Fibroblast of the conjunctiva (primary cell): ENCODE data around the gene JAG2.

Experiments
- DNase-seq: peaks from one replicate; pipeline ENCODE4 v3.0.0-alpha.2; 2010; ENCODE audit warnings: low read depth

The JAG2 gene

GRCh38 chr14:105182296-105183020, 13.9 kb upstream of the JAG2 start:
- DNase-seq, result no peak

DNA sequence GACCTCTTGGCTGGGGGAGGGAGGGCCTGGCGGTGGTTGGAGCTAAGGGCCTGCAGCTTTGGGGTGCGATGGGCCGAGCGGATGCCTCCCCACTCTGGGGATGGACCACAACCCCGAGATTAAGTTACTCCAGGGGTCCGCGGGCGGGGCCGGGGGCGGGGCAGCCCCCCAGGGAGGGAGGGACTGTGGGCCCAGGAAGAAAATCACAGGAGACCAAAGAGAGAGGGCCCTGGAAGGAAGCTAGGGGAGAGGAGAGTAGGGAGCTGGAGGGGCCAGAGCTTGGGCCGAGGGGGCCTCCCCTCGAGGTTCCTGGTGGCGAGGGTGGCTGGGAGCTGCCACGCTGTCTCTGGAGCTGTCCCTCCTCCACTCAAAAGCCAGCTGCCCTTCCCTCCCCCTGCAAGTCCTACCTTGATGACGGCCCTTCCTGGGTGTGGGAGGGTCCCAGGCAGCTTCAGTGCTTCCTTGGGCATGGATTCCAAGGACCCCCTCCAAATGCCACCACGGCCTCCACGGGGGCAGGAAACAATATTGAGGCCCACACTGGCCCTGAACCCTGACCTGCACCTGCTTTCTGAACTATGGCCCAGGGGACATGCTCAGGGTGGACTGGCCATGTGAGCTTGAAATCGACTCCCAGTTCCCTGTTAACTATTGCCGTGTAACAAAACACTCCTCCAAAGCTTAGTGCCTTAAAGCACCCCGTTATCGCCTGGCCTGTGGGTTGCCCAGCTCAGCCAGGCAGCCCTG, 13.1 kb upstream of the JAG2 start:
- no peak for DNase-seq

GRCh38 chr14:105180592-105181548, 12.3 kb upstream of the JAG2 start, which contains the start of gene NUDT14:
TSS of gene NUDT14 (minus strand) at chr14:105181312. CDS start at chr14:105181209, 103 bp downstream.
- DNase-seq, result no peak

DNA sequence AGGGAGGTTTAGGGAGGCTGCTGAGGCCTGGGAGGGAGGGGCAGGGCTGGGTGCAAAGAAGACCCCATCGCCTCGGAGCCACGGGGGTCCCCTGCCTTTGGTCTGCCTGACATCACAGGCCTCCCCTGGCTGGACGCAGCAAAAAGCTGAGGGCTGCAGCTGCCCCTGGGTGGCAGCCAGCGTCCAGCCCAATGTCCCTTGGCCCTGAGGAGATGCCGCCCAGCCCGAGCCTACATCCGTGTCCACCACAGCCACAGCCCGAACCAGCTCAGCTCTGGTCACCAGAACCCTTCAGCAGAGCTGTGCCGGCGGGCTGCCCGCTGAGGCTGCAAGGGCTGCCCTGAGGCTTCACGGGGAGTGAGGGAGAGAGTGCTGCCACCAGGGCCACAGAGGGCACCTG, 10.6 kb upstream of the JAG2 start:
- no peak for DNase-seq

DNA sequence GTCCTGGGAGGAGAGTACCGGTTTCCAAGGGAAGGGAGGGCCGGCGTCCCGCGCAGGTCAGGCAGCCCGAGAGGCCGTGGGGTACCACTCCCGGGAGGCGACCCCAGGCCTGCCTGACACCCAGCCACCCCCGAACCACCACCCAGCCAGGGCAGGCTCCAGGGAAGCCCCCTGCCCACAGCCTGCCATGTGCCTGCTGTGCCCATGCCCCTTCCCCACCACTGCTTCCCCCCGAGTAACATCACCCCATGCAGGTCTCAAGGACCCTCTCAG, 10.2 kb upstream of the JAG2 start:
- DNase-seq, result no peak

- DNase-seq, result no peak
Measured at GRCh38 chr14:105178069-105178867, 9.7 kb upstream of the JAG2 start.

- no peak for DNase-seq
Measured at GRCh38 chr14:105177082-105177481, 8.5 kb upstream of the JAG2 start.

GRCh38 chr14:105176513-105176912, 7.9 kb upstream of the JAG2 start:
- no peak for DNase-seq

DNA sequence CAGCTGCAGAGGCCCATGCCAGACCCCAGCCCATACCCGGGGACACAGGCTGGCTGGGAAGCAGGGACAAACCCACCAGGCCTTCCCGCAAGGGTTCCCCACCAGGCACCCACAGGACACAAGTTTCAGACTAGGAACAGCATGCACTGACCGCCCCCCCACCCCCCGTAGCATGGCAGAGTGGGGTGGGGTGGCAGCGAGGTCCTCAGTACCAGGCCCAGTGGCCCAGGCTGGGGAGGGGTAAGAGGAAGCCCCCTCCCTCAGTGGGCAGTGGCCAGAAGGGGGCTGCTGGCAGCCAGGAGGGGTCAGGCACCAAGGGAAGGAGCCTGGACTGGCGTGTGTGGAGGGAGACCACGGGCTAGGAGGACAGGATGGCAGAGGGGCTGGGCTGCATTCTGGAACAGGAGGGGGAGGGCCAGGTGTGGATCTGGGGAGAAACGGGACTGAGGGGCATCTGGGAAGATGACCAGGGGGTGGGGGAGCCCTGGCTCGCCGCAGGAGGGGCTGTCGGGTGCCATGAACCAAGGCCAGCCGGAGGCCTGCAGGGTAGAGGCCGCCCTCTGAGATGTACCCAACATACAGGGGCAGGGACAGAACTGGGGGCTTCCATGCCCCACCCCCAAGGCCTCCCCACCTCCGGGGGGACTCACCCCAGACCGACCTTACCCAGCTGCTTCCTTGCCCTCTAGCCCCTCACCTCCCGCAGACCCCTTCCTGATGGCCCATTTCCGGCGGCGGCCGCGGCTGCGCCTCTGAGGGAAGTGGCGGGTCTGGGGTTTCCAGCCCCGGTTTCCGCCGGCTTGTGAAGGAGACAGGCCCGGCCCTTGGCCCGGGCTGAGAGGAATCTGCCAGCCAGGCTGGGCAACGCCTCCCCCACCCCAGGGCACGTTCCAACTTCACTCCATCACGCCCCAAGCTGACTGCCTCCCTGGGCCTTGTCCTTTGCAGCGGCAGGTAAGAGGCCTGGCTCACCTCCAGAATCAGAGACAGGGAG, 5.6 kb upstream of the JAG2 start:
- no peak for DNase-seq

DNA sequence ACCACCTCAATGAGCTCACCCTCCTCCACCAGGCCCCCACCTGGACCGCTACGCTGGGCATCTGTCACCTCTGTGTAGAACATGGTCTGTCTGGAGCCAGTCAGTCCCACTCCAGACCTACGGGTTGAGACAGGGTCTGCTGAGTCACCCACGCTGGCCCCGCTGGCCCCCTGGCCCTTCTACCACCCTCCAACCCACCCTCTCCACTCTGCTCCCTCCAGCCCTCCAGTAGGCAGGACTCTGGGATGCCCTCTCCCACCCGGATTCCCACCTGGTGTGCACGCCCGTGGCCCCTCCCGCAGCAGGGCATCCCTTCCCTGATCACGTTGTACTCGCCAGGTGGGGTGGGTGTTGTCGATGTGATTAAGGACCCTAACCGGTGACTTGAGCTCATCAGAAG, 4.6 kb upstream of the JAG2 start:
- no peak for DNase-seq

DNA sequence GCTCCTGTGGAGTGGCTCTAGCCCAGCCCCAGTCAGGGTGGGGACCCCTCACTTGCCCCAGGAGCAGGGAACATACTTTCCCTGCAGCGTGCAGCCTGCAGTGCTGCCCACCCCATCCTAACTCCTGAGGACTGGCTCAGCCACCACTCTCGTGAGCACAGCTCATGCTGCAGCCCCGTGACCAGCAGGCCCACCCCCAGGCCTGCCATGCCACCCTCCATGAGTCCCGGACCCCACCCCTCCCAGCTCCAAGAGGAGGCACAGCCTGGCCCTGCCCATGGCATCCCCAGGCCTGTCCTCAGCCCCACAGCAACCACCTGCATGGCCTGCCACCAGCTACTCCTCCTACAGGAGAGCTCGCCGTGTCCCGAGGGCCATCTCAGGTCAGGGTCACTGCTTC, 3.9 kb upstream of the JAG2 start:
- DNase-seq, result no peak

GRCh38 chr14:105171004-105171673, 2.6 kb upstream of the JAG2 start:
- no peak for DNase-seq

- DNase-seq, result no peak
Measured at GRCh38 chr14:105169776-105170655, 1.4 kb upstream of the JAG2 start.

DNA sequence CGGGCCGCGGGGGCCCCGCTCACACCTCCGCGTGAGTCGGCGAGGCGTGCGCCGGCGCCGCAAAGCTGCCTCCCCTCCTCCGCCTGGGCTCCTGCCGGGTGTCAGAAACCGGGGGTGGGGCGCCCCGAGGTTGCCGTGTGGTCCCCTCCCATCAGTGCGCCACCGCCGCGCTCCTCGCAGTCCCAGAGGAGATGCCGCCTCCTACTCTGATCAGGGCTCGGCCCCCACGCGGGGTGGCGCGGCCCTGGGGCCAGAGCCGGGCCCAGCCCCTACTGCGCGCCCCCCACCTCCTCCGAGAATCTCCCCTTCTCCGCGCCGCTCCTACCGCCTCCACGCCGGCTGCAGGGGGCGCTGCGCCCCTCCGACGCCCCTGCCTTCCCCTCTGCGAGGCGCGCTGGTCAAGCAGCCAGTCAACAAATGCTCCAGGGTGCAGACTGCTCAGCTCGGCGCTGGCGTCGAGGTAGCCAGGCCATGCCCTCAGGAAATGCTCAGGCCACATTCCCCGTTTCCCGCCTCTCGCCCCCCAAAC, 467 bp upstream of the JAG2 start:
- no peak for DNase-seq

DNA sequence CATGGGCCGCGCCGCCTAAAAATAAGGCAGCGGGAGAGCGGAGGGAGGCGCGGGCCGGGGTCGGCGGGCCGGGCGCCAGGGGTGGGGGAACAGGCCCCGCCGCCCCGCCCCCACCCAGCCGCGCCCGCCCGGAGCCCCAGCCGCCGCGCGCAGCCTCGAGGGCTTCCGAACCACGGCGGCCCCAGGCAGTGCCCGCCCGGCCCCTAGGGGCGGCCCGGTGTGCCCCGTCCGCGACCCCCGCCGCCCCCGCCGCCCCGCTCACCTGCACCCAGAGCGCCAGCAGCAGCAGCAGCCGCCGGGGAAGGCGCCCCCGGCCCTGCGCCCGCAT, 519 bp downstream of the JAG2 start:
- no peak for DNase-seq

DNA sequence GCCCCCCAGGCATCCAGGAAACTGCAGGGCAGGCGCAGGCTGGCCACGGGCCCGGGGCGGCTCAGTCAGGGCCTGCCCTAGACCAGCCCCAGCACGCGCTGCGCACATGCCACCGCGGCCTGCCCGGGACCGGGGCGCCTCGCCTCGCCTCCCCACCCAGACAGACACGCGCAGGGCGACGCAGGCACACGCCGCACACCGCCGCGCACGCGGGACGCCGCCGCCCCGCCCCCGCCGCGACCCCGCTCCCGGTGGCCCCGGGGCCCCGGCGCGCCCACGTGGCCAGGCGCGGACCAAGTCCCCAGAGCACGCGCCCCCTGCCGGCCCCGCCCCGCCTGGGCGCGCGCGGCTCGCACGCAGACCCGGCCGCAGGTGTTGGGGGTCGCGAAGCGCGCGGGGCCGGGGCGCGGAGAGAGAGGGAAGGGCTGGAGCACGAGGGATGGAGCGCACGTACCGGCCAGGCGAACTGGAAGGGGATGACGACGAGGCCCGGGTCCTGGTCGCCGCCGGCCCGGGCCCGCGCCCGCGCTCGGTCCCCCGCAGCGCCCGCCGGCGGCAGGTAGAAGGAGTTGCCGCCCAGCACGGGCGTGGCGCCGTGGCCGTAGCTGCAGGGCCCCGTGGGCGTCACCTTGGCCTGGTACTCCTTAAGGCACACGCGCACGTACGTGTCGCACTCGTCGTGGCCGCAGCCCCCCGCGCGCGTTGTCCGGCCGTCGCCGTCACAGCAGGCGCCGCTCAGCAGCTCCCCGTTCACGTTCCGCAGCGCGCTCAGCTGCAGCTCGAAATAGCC, 1.1 kb downstream of the JAG2 start:
- DNase-seq, result no peak

- DNase-seq, result no peak
Measured at GRCh38 chr14:105166571-105167302, 1.8 kb downstream of the JAG2 start.
